HCT116 (cell line): ENCODE results near the gene SLC37A4. TPM values are rescaled to one million over a fixed set of nuclear protein-coding genes. Genes with fewer than 3 reads are reported as not detected.
"Not testable (repeated sequence)": the region's sequence is repeated elsewhere in the genome, so short reads cannot be mapped to it uniquely, and the experiment has no call there.

ENCODE experiments used
- ATAC-seq: fragments of 200-7000 bp; cut with Tn5 transposase; 2 replicates; pipeline ENCODE4 v1.9.1; 2020; ENCODE audit warnings: mild to moderate bottlenecking, moderate library complexity
- BruUV-seq: library from RNA; stranded (reverse); fragments of 400-500 nt; replicated peaks from 2 replicates; lab custom pipeline; 2021; lab: Mats Ljungman, UMichigan
- CTCF ChIA-PET: fragments of 300-600 bp; sonication (Branson Sonifier 250); formaldehyde crosslinking; loops from one replicate; lab custom pipeline; 2021; ENCODE audit warnings: antibody characterized with exemption; lab: Charles Lee
- POLR2A ChIA-PET: fragments of 300-600, 350-600 bp; sonication (Branson Sonifier 250); formaldehyde crosslinking; loops from one replicate; lab custom pipeline; 2021; ENCODE audit warnings: antibody characterized with exemption; lab: Charles Lee
- RAD21 ChIA-PET, 2 experiments: fragments of 300-600 bp; sonication (Branson Sonifier 250); formaldehyde crosslinking; loops; one replicate each; lab custom pipeline; 2023; ENCODE audit warnings: low total read pairs in 2 of 2; ENCODE audit not compliant: uncharacterized antibody in 2 of 2, unreplicated experiment in 2 of 2, low non-redundant PET in 1 of 2; lab: Charles Lee
- DNase-seq: peaks from one replicate; pipeline ENCODE4 v3.0.0-alpha.2; 2010; ENCODE audit warnings: low read depth, low spot score
- H2AFZ ChIP-seq: fragments of 200-600 bp; shearing (Covaris generic), sonication (generic); 2 replicates; pipeline ENCODE4 v1.6.1; 2017; ENCODE audit warnings: low read depth, mixed run types, mixed read lengths, antibody characterized with exemption, low read length; ENCODE audit not compliant: poor library complexity, severe bottlenecking
- H3K27ac ChIP-seq: 2 replicates; pipeline ENCODE4 v1.5.1; 2012; ENCODE audit warnings: low read depth, low read length
- H3K27me3 ChIP-seq: fragments of 200-600 bp; sonication (generic); 2 replicates; pipeline ENCODE4 v1.6.1; 2016; ENCODE audit warnings: mixed run types, low read length, mixed read lengths; ENCODE audit not compliant: insufficient read depth
- H3K36me3 ChIP-seq, 2 experiments: fragments of 200-500 bp in 1 of 2; fragments of 200-600 bp in 1 of 2; sonication (Bioruptor generic) in 1 of 2; sonication (generic) in 1 of 2; 2 replicates each; pipeline versions ENCODE4 v1.5.1 to v1.6.1; 2014 to 2016; ENCODE audit warnings: low read length in 2 of 2, inconsistent platforms in 1 of 2, mixed read lengths in 1 of 2, mixed run types in 1 of 2; ENCODE audit not compliant: insufficient read depth in 2 of 2, control insufficient read depth in 1 of 2
- H3K4me1 ChIP-seq, 2 experiments: fragments of 200-600 bp in 1 of 2; sonication (generic) in 1 of 2; 2 replicates each; pipeline versions ENCODE4 v1.5.1 to v1.6.1; 2012 to 2017; ENCODE audit warnings: low read length in 2 of 2, inconsistent platforms in 1 of 2, mild to moderate bottlenecking in 1 of 2, mixed read lengths in 1 of 2, mixed run types in 1 of 2, moderate library complexity in 1 of 2; ENCODE audit not compliant: insufficient read depth in 2 of 2, control insufficient read depth in 1 of 2
- H3K4me2 ChIP-seq: fragments of 200-600 bp; sonication (generic); 2 replicates; pipeline ENCODE4 v1.6.1; 2017; ENCODE audit warnings: mixed run types, low read length, mixed read lengths
- H3K4me3 ChIP-seq, 2 experiments: fragments of 200-600 bp in 1 of 2; sonication (generic) in 1 of 2; replicated peaks in 1 of 2; 2 replicates each; pipeline ENCODE4 v1.5.1; 2011 to 2016; ENCODE audit warnings: low read length in 2 of 2, control low read depth in 1 of 2, low read depth in 1 of 2, mild to moderate bottlenecking in 1 of 2, mixed read lengths in 1 of 2, mixed run types in 1 of 2
- H3K79me2 ChIP-seq: fragments of 200-600 bp; sonication (generic); 2 replicates; pipeline ENCODE4 v1.6.1; 2017; ENCODE audit warnings: mild to moderate bottlenecking, mixed run types, low read length, moderate library complexity, mixed read lengths; ENCODE audit not compliant: insufficient read depth
- H3K9ac ChIP-seq: fragments of 200-600 bp; sonication (generic); 2 replicates; pipeline ENCODE4 v1.6.1; 2016; ENCODE audit warnings: low read length, mixed read lengths
- H3K9me2 ChIP-seq: fragments of 200-600 bp; sonication (generic), shearing (Covaris generic); 2 replicates; pipeline ENCODE4 v1.6.1; 2017; ENCODE audit warnings: mixed run types, mild to moderate bottlenecking, moderate library complexity; ENCODE audit not compliant: insufficient read depth
- H3K9me3 ChIP-seq, 2 experiments: fragments of 200-500 bp in 1 of 2; fragments of 200-600 bp in 1 of 2; sonication (Bioruptor generic) in 1 of 2; sonication (generic) in 1 of 2; 2 replicates each; pipeline ENCODE4 v1.6.1; 2014 to 2017; ENCODE audit warnings: low read length in 2 of 2, mixed read lengths in 2 of 2, inconsistent platforms in 1 of 2, low read depth in 1 of 2, mild to moderate bottlenecking in 1 of 2, mixed run types in 1 of 2, moderate library complexity in 1 of 2; ENCODE audit not compliant: control insufficient read depth in 1 of 2, insufficient read depth in 1 of 2
- H4K20me1 ChIP-seq: fragments of 200-600 bp; sonication (generic), shearing (Covaris generic); 2 replicates; pipeline ENCODE4 v1.6.1; 2017; ENCODE audit warnings: mixed run types, mild to moderate bottlenecking, moderate library complexity; ENCODE audit not compliant: insufficient read depth
- ATF3 ChIP-seq: IDR thresholded peaks from 2 replicates; pipeline ENCODE4 v1.6.1; 2012
- CEBPB ChIP-seq: IDR thresholded peaks from 2 replicates; pipeline ENCODE4 v1.6.1; 2012; ENCODE audit warnings: low read depth
- EGR1 ChIP-seq: IDR thresholded peaks from 2 replicates; pipeline ENCODE4 v1.6.1; 2012; ENCODE audit warnings: low read depth
- ELF1 ChIP-seq: IDR thresholded peaks from 2 replicates; pipeline ENCODE4 v1.6.1; 2012; ENCODE audit warnings: low read depth, borderline replicate concordance
- EZH2phosphoT487 ChIP-seq: fragments of 200-600 bp; IDR thresholded peaks from 2 replicates; pipeline ENCODE4 v1.6.1; 2018; ENCODE audit warnings: antibody characterized with exemption, borderline replicate concordance
- JUND ChIP-seq: IDR thresholded peaks from 2 replicates; pipeline ENCODE4 v1.6.1; 2012
- MAX ChIP-seq: IDR thresholded peaks from 2 replicates; pipeline ENCODE4 v1.6.1; 2012
- POLR2AphosphoS5 ChIP-seq: IDR thresholded peaks from 2 replicates; pipeline ENCODE4 v1.6.1; 2011; ENCODE audit warnings: mild to moderate bottlenecking, low read depth, low read length, moderate library complexity
- RAD21 ChIP-seq: IDR thresholded peaks from 2 replicates; pipeline ENCODE4 v1.6.1; 2012; ENCODE audit warnings: low read depth, mild to moderate bottlenecking
- YY1 ChIP-seq: IDR thresholded peaks from 2 replicates; pipeline ENCODE4 v1.6.1; 2011; ENCODE audit warnings: low read length, low read depth, moderate library complexity, mild to moderate bottlenecking; ENCODE audit not compliant: insufficient replicate concordance; ENCODE audit errors: extremely low read depth
- intact Hi-C: fragments of 100-400 bp; cut with micrococcal nuclease; formaldehyde crosslinking; loops from 2 replicates; pipeline ENCODE4 v1.10.0; 2022
- total RNA-seq: library from RNA; stranded (reverse); gene quantifications from one replicate; pipeline ENCODE4 v1.2.1, GENCODE V29; 2021; ENCODE audit not compliant: unreplicated experiment

Gene SLC37A4
- total RNA-seq, 1 experiment from 2014 or later, result 49.8 TPM

GRCh38 chr11:119062779-119063178 lies 32.1 kb upstream of the SLC37A4 start:
- Histone ChIP-seq H2AFZ (no peak overlapping the region), H3K9me2 (no peaks in the 10 kb centered on the region), H3K27ac (no peak overlapping the region), H3K4me3 (no peak overlapping the region), H4K20me1 (no peaks in the 10 kb centered on the region), H3K4me2 (peak overlapping the region; percentile 44), H3K36me3 (no peaks in the 10 kb centered on the region), H3K79me2 (peaks cover 1% of the 10 kb centered on the region), H3K27me3 (no peaks in the 10 kb centered on the region), H3K9ac (no peak overlapping the region), H3K9me3 (no peaks in the 10 kb centered on the region), H3K4me1 (peaks cover 12 to 27% of the 10 kb centered on the region in 2 experiments)
- TF ChIP-seq JUND (0 out of 2 replicates have a peak, but pooled peaks have one; percentile 18), MAX (no peak), EGR1 (no peak), ELF1 (no peak), CEBPB (0 out of 2 replicates have a peak, but pooled peaks have one; percentile 18)
- CTCF ChIA-PET, result no interaction called here
- RAD21 ChIA-PET, result no interaction called here
- BruUV-seq, result no TSS peak
- no peak for ATAC-seq
- no peak for DNase-seq
- POLR2A ChIA-PET, result interaction anchor here (0.6 to 1.0 kb wide), 2 partner anchors 29 to 39 kb away, joined by 3 to 4 read pairs; partner anchors contain the start of gene DPAGT1
- intact Hi-C loops, result no loop called here

GRCh38 chr11:119061256-119061655 lies 30.6 kb upstream of the SLC37A4 start:
- DNase-seq (no peak), ATAC-seq (no peak)
- H3K4me1 ChIP-seq, result peaks cover 10 to 19% of the 10 kb centered on the region in 2 experiments
- no peaks in the 10 kb centered on the region for H3K9me3 ChIP-seq
- H3K79me2 ChIP-seq, result peaks cover 4% of the 10 kb centered on the region
- no peak overlapping the region for H3K27ac ChIP-seq
- H3K4me2 ChIP-seq, result no peak overlapping the region
- ChIA-PET POLR2A (interaction anchor here (1.1 kb wide), 1 partner anchor 24 kb away, joined by 3 read pairs; the partner anchor contains the start of gene HMBS), RAD21 (interaction anchor here in 1 of 2 experiments (0.7 kb wide), 1 partner anchor 33 kb away, joined by 9 read pairs; no protein-coding TSS in a partner anchor), CTCF (no interaction called here)
- H3K4me3 ChIP-seq, result no peak overlapping the region
- TF ChIP-seq MAX (no peak), YY1 (no peak), EZH2phosphoT487 (no peak), JUND (no peak), ATF3 (no peak), RAD21 (no peak), POLR2AphosphoS5 (no peak)
- no peaks in the 10 kb centered on the region for H3K36me3 ChIP-seq
- no peaks in the 10 kb centered on the region for H3K9me2 ChIP-seq
- H3K9ac ChIP-seq, result no peak overlapping the region
- H3K27me3 ChIP-seq, result no peaks in the 10 kb centered on the region
- intact Hi-C loops, result no loop called here
- no TSS peak for BruUV-seq
- no peak overlapping the region for H2AFZ ChIP-seq
- H4K20me1 ChIP-seq, result no peaks in the 10 kb centered on the region

GRCh38 chr11:119059128-119059527 lies 28.5 kb upstream of the SLC37A4 start:
- H3K9ac ChIP-seq, H2AFZ ChIP-seq, H3K27me3 ChIP-seq, H3K27ac ChIP-seq, DNase-seq, H4K20me1 ChIP-seq, BruUV-seq, H3K4me3 ChIP-seq, ATAC-seq, POLR2A ChIA-PET, H3K9me2 ChIP-seq, CTCF ChIA-PET, H3K9me3 ChIP-seq, H3K4me2 ChIP-seq, intact Hi-C loops, RAD21 ChIA-PET: not testable (repeated sequence)
- Histone ChIP-seq H3K79me2 (peaks cover 19% of the 10 kb centered on the region), H3K36me3 (peaks cover 7 to 16% of the 10 kb centered on the region in 2 experiments; a peak in 3 of 4 replicates), H3K4me1 (peaks cover 10 to 28% of the 10 kb centered on the region in 2 experiments)
